HEK293 (cell line): ENCODE data around the gene BMPR2.

Experiments used
- CTCF ChIA-PET: fragments of 350-600 bp; formaldehyde crosslinking; extraction: SDS; loops from one replicate; lab custom pipeline; 2021; ENCODE audit warnings: antibody characterized with exemption; lab: Yijun Ruan, JAX
- POLR2A ChIA-PET: fragments of 300-600 bp; formaldehyde crosslinking; extraction: SDS; loops from one replicate; lab custom pipeline; 2020; ENCODE audit warnings: antibody characterized with exemption, inconsistent platforms; lab: Yijun Ruan, JAX
- H3K27ac ChIP-seq: fragments of 200-500 bp; sonication (Bioruptor generic); 2 replicates; pipeline ENCODE4 v1.5.1; 2014; ENCODE audit warnings: low read depth, low read length, control low read depth, inconsistent platforms; ENCODE audit errors: extremely low read depth
- H3K36me3 ChIP-seq, 2 experiments: fragments of 200-500 bp in 1 of 2; sonication (Bioruptor generic) in 1 of 2; 1 replicate in 1 of 2; 2 replicates in 1 of 2; pipeline ENCODE4 v1.5.1; 2014 to 2017; ENCODE audit warnings: inconsistent platforms in 2 of 2, low read length in 2 of 2; ENCODE audit not compliant: control insufficient read depth in 2 of 2, insufficient read depth in 1 of 2
- H3K4me1 ChIP-seq: fragments of 200-500 bp; sonication (Bioruptor generic); 2 replicates; pipeline ENCODE4 v1.5.1; 2014; ENCODE audit warnings: mild to moderate bottlenecking, low read length, inconsistent platforms; ENCODE audit not compliant: control insufficient read depth, insufficient read depth
- H3K4me3 ChIP-seq: 2 replicates; pipeline ENCODE4 v1.5.1; 2011; ENCODE audit warnings: low read depth, mild to moderate bottlenecking, control low read depth, low read length, moderate library complexity
- H3K9me3 ChIP-seq: fragments of 200-500 bp; sonication (Bioruptor generic); 2 replicates; pipeline ENCODE4 v1.5.1; 2014; ENCODE audit warnings: low read depth, low read length, inconsistent platforms; ENCODE audit not compliant: control insufficient read depth, insufficient read depth
- IKZF3 ChIP-seq: fragments of 450-650 bp; IDR thresholded peaks from 2 replicates; pipeline ENCODE4 v1.5.0; 2018; ENCODE audit warnings: missing biosample characterization, mild to moderate bottlenecking, missing genetic modification characterization, moderate library complexity
- OVOL3 ChIP-seq: fragments of 450-650 bp; formaldehyde crosslinking; IDR thresholded peaks from 2 replicates; pipeline ENCODE4 v1.5.1; 2016; ENCODE audit warnings: missing biosample characterization, missing genetic modification characterization
- PRDM10 ChIP-seq: fragments of 450-650 bp; formaldehyde crosslinking; IDR thresholded peaks from 2 replicates; pipeline ENCODE4 v1.5.1; 2016; ENCODE audit warnings: missing biosample characterization, missing genetic modification characterization
- SCRT2 ChIP-seq: fragments of 450-650 bp; formaldehyde crosslinking; IDR thresholded peaks from 2 replicates; pipeline ENCODE4 v1.5.1; 2016; ENCODE audit warnings: missing biosample characterization, missing genetic modification characterization
- ZFP3 ChIP-seq: fragments of 450-650 bp; formaldehyde crosslinking; IDR thresholded peaks from 2 replicates; pipeline ENCODE4 v1.5.1; 2016; ENCODE audit warnings: low read depth, missing biosample characterization, missing genetic modification characterization
- ZNF146 ChIP-seq: fragments of 450-650 bp; formaldehyde crosslinking; IDR thresholded peaks from 2 replicates; pipeline ENCODE4 v1.5.1; 2016; ENCODE audit warnings: missing biosample characterization, missing genetic modification characterization
- ZNF324 ChIP-seq: fragments of 450-650 bp; formaldehyde crosslinking; IDR thresholded peaks from 2 replicates; pipeline ENCODE4 v1.5.1; 2016; ENCODE audit warnings: missing biosample characterization, missing genetic modification characterization
- ZNF404 ChIP-seq: fragments of 450-650 bp; formaldehyde crosslinking; IDR thresholded peaks from 2 replicates; pipeline ENCODE4 v1.5.1; 2017; ENCODE audit warnings: missing biosample characterization, missing genetic modification characterization
- ZNF560 ChIP-seq: fragments of 450-650 bp; formaldehyde crosslinking; IDR thresholded peaks from 2 replicates; pipeline ENCODE4 v1.5.1; 2017; ENCODE audit warnings: missing biosample characterization, missing genetic modification characterization, borderline replicate concordance
- ZNF596 ChIP-seq: fragments of 450-650 bp; IDR thresholded peaks from 2 replicates; pipeline ENCODE4 v1.5.0; 2018; ENCODE audit warnings: missing biosample characterization, mild to moderate bottlenecking, missing genetic modification characterization, moderate library complexity
- ZNF626 ChIP-seq: fragments of 450-650 bp; sonication (Bioruptor Pico); formaldehyde crosslinking; IDR thresholded peaks from 2 replicates; pipeline ENCODE4 v1.5.1; 2018; ENCODE audit warnings: missing biosample characterization, missing genetic modification characterization, inconsistent platforms
- ZNF664 ChIP-seq: fragments of 450-650 bp; formaldehyde crosslinking; IDR thresholded peaks from 2 replicates; pipeline ENCODE4 v1.5.1; 2016; ENCODE audit warnings: missing biosample characterization, missing genetic modification characterization
- ZNF701 ChIP-seq: fragments of 450-650 bp; formaldehyde crosslinking; IDR thresholded peaks from 2 replicates; pipeline ENCODE4 v1.5.1; 2016; ENCODE audit warnings: missing biosample characterization, missing genetic modification characterization
- ZNF76 ChIP-seq: fragments of 450-650 bp; formaldehyde crosslinking; IDR thresholded peaks from 2 replicates; pipeline ENCODE4; 2016; ENCODE audit warnings: low read depth, missing biosample characterization, missing genetic modification characterization, borderline replicate concordance
- ZNF777 ChIP-seq: fragments of 450-650 bp; formaldehyde crosslinking; IDR thresholded peaks from 2 replicates; pipeline ENCODE4 v1.5.1; 2017; ENCODE audit warnings: missing biosample characterization, missing genetic modification characterization, borderline replicate concordance
- ZSCAN5A ChIP-seq: fragments of 450-650 bp; formaldehyde crosslinking; IDR thresholded peaks from 2 replicates; pipeline ENCODE4 v1.5.1; 2016; ENCODE audit warnings: missing biosample characterization, missing genetic modification characterization
- TF ChIP-seq, protein P1 (sequence below): fragments of 450-650 bp; formaldehyde crosslinking; IDR thresholded peaks from 2 replicates; pipeline ENCODE4 v1.5.1; 2017; ENCODE audit warnings: missing biosample characterization, missing genetic modification characterization
- TF ChIP-seq, protein P2 (sequence below): fragments of 450-650 bp; formaldehyde crosslinking; IDR thresholded peaks from 2 replicates; pipeline ENCODE4 v1.5.1; 2016; ENCODE audit warnings: missing biosample characterization, missing genetic modification characterization
- TF ChIP-seq, protein P3 (sequence below): IDR thresholded peaks from 2 replicates; pipeline ENCODE4 v1.6.1; 2011; ENCODE audit warnings: mild to moderate bottlenecking, low read depth, low read length, borderline replicate concordance

The BMPR2 gene

DNA sequence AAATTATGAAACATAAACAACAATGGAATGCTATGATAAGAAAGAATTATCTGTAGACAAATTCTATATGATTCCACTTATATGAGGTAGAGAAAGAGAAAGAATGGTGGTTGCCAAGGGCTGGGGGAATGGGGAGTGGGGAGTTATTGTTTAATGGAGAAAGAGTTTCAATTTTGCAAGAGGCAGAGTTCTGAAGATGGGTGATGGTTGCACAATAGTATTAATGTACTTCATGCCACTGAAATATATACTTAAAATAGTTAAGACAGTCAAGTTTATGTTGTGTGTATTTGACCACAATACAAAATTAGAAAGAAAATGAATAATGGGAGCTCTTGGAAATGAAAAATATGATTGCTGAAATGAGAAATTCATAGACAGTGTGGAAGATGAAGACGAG, 236.0 kb downstream of the BMPR2 start:
- H3K4me1 ChIP-seq: no peaks in the 10 kb centered on the region
- no peaks in the 10 kb centered on the region for H3K9me3 ChIP-seq
- ChIA-PET POLR2A (no interaction called here), CTCF (interaction anchor here (0.7 kb wide), 1 partner anchor 23 kb away, joined by 3 read pairs; no protein-coding TSS in a partner anchor)
- H3K27ac ChIP-seq: no peak overlapping the region
- TF ChIP-seq ZNF324 (tag by site-specific recombination): no peak
- TF ChIP-seq, protein P1, sequence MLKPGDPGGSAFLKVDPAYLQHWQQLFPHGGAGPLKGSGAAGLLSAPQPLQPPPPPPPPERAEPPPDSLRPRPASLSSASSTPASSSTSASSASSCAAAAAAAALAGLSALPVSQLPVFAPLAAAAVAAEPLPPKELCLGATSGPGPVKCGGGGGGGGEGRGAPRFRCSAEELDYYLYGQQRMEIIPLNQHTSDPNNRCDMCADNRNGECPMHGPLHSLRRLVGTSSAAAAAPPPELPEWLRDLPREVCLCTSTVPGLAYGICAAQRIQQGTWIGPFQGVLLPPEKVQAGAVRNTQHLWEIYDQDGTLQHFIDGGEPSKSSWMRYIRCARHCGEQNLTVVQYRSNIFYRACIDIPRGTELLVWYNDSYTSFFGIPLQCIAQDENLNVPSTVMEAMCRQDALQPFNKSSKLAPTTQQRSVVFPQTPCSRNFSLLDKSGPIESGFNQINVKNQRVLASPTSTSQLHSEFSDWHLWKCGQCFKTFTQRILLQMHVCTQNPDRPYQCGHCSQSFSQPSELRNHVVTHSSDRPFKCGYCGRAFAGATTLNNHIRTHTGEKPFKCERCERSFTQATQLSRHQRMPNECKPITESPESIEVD (tag by site-specific recombination): no peak
- TF ChIP-seq, protein P2, sequence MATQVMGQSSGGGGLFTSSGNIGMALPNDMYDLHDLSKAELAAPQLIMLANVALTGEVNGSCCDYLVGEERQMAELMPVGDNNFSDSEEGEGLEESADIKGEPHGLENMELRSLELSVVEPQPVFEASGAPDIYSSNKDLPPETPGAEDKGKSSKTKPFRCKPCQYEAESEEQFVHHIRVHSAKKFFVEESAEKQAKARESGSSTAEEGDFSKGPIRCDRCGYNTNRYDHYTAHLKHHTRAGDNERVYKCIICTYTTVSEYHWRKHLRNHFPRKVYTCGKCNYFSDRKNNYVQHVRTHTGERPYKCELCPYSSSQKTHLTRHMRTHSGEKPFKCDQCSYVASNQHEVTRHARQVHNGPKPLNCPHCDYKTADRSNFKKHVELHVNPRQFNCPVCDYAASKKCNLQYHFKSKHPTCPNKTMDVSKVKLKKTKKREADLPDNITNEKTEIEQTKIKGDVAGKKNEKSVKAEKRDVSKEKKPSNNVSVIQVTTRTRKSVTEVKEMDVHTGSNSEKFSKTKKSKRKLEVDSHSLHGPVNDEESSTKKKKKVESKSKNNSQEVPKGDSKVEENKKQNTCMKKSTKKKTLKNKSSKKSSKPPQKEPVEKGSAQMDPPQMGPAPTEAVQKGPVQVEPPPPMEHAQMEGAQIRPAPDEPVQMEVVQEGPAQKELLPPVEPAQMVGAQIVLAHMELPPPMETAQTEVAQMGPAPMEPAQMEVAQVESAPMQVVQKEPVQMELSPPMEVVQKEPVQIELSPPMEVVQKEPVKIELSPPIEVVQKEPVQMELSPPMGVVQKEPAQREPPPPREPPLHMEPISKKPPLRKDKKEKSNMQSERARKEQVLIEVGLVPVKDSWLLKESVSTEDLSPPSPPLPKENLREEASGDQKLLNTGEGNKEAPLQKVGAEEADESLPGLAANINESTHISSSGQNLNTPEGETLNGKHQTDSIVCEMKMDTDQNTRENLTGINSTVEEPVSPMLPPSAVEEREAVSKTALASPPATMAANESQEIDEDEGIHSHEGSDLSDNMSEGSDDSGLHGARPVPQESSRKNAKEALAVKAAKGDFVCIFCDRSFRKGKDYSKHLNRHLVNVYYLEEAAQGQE (tag by site-specific recombination): no peak
- TF ChIP-seq PRDM10 (tag by site-specific recombination): no peak
- TF ChIP-seq OVOL3 (tag by site-specific recombination): no peak
- TF ChIP-seq ZNF664 (tag by site-specific recombination): no peak
- TF ChIP-seq ZNF560 (tag by site-specific recombination): no peak
- no peak for TF ChIP-seq SCRT2 (tag by site-specific recombination)
- no peak for TF ChIP-seq ZNF777 (tag by site-specific recombination)
- TF ChIP-seq ZSCAN5A: no peak
- no peak for TF ChIP-seq ZNF626
- TF ChIP-seq ZNF404 (tag by site-specific recombination): no peak
- H3K4me3 ChIP-seq: no peak overlapping the region
- no peaks in the 10 kb centered on the region for H3K36me3 ChIP-seq

- ChIA-PET CTCF (no interaction called here), POLR2A (interaction anchor here (0.7 kb wide), 1 partner anchor 11 kb away, joined by 3 read pairs; no protein-coding TSS in a partner anchor)
- H3K4me1 ChIP-seq: no peaks in the 10 kb centered on the region
- H3K4me3 ChIP-seq: no peak overlapping the region
- H3K9me3 ChIP-seq: no peaks in the 10 kb centered on the region
- no peak overlapping the region for H3K27ac ChIP-seq
- no peak for TF ChIP-seq OVOL3 (tag by site-specific recombination)
- TF ChIP-seq, protein P3, sequence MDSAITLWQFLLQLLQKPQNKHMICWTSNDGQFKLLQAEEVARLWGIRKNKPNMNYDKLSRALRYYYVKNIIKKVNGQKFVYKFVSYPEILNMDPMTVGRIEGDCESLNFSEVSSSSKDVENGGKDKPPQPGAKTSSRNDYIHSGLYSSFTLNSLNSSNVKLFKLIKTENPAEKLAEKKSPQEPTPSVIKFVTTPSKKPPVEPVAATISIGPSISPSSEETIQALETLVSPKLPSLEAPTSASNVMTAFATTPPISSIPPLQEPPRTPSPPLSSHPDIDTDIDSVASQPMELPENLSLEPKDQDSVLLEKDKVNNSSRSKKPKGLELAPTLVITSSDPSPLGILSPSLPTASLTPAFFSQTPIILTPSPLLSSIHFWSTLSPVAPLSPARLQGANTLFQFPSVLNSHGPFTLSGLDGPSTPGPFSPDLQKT: no peak
- TF ChIP-seq ZFP3: no peak
- TF ChIP-seq IKZF3: no peak
- TF ChIP-seq ZNF701: no peak
- TF ChIP-seq ZNF596 (tag by site-specific recombination): no peak
- no peak for TF ChIP-seq ZNF146 (tag by site-specific recombination)
- TF ChIP-seq ZNF76 (tag by site-specific recombination): no peak
- TF ChIP-seq, all 188 proteins: peak for 0
- H3K36me3 ChIP-seq: no peaks in the 10 kb centered on the region
Observed at GRCh38 chr2:202613479-202613878, 237.4 kb downstream of the BMPR2 start.
